KMS-11 (cell line): ENCODE measurements around the gene TIMD4.
"Not testable (repeated sequence)": the region's sequence is repeated elsewhere in the genome, so short reads cannot be mapped to it uniquely, and the experiment has no call there.

Source experiments
- H2AFZ ChIP-seq: fragments of 200-600 bp; sonication (generic); 2 replicates; pipeline ENCODE4 v1.6.1; 2016; ENCODE audit warnings: antibody characterized with exemption, mixed run types, low read depth
- H3K27ac ChIP-seq: fragments of 200-600 bp; sonication (generic); 2 replicates; pipeline ENCODE4 v1.6.1; 2016; ENCODE audit warnings: mild to moderate bottlenecking, mixed run types
- H3K27me3 ChIP-seq: fragments of 200-600 bp; sonication (generic); 2 replicates; pipeline ENCODE4 v1.6.1; 2017; ENCODE audit warnings: mild to moderate bottlenecking, low read depth, mixed run types, moderate library complexity; ENCODE audit not compliant: insufficient read depth
- H3K36me3 ChIP-seq: fragments of 200-600 bp; sonication (generic); 2 replicates; pipeline ENCODE4 v1.6.1; 2017; ENCODE audit warnings: mild to moderate bottlenecking, mixed run types; ENCODE audit not compliant: insufficient read depth
- H3K4me1 ChIP-seq: fragments of 200-600 bp; sonication (generic); 2 replicates; pipeline ENCODE4 v1.6.1; 2016; ENCODE audit warnings: mild to moderate bottlenecking, low read depth, mixed run types; ENCODE audit not compliant: poor library complexity, severe bottlenecking
- H3K4me2 ChIP-seq: fragments of 200-600 bp; sonication (generic); 2 replicates; pipeline ENCODE4 v1.7.0; 2016; ENCODE audit warnings: mild to moderate bottlenecking, mixed run types
- H3K4me3 ChIP-seq: fragments of 200-600 bp; sonication (generic); IDR thresholded peaks from 2 replicates; pipeline ENCODE4 v1.6.1; 2017; ENCODE audit warnings: low read depth, low read length, mixed read lengths; ENCODE audit not compliant: insufficient read depth
- H3K79me2 ChIP-seq: fragments of 200-600 bp; sonication (generic); 2 replicates; pipeline ENCODE4 v1.6.1; 2016; ENCODE audit warnings: low read depth, mixed run types; ENCODE audit not compliant: insufficient read depth
- H3K9ac ChIP-seq: fragments of 200-600 bp; sonication (generic); 2 replicates; pipeline ENCODE4 v1.6.1; 2016; ENCODE audit warnings: mild to moderate bottlenecking, mixed run types
- H4K20me1 ChIP-seq: fragments of 200-600 bp; sonication (generic); 2 replicates; pipeline ENCODE4 v1.6.1; 2016; ENCODE audit warnings: mild to moderate bottlenecking, mixed run types; ENCODE audit not compliant: insufficient read depth
- TF ChIP-seq, protein P1 (sequence below): fragments of 200-600 bp; sonication (generic); conservative IDR thresholded peaks from 2 replicates; pipeline ENCODE4 v1.6.1; 2017; ENCODE audit warnings: low read depth, mild to moderate bottlenecking, antibody characterized with exemption, low read length, moderate library complexity, mixed read lengths

TIMD4 gene

DNA sequence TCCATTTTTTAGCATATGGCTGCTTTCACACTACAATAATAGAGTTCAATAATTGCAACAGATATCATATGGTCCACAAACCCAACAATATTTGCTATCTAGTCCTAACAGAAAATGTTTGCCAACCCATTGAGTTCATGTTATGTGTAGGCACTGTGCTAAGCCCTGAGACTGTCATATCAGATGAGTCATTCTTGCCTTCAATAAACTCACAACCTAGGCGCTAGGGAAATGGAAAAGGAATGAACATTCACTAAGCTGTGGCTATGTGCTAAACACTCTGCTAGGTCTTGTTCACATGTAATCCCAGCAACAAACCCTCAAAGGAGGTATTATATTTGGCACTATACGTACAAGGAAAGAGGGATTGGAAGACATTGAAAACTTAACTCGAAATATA is 8.4 kb upstream of the TIMD4 start:
- H3K4me1 ChIP-seq, result no peaks in the 10 kb centered on the region
- no peak overlapping the region for H3K4me3 ChIP-seq
- H3K27me3 ChIP-seq, result no peaks in the 10 kb centered on the region
- H3K79me2 ChIP-seq, result no peaks in the 10 kb centered on the region
- no peak overlapping the region for H3K9ac ChIP-seq
- no peaks in the 10 kb centered on the region for H4K20me1 ChIP-seq
- H3K4me2 ChIP-seq, result no peak overlapping the region
- no peak overlapping the region for H2AFZ ChIP-seq
- TF ChIP-seq, protein P1, sequence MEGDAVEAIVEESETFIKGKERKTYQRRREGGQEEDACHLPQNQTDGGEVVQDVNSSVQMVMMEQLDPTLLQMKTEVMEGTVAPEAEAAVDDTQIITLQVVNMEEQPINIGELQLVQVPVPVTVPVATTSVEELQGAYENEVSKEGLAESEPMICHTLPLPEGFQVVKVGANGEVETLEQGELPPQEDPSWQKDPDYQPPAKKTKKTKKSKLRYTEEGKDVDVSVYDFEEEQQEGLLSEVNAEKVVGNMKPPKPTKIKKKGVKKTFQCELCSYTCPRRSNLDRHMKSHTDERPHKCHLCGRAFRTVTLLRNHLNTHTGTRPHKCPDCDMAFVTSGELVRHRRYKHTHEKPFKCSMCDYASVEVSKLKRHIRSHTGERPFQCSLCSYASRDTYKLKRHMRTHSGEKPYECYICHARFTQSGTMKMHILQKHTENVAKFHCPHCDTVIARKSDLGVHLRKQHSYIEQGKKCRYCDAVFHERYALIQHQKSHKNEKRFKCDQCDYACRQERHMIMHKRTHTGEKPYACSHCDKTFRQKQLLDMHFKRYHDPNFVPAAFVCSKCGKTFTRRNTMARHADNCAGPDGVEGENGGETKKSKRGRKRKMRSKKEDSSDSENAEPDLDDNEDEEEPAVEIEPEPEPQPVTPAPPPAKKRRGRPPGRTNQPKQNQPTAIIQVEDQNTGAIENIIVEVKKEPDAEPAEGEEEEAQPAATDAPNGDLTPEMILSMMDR, result no peak
- H3K36me3 ChIP-seq, result no peaks in the 10 kb centered on the region
- no peak overlapping the region for H3K27ac ChIP-seq

DNA sequence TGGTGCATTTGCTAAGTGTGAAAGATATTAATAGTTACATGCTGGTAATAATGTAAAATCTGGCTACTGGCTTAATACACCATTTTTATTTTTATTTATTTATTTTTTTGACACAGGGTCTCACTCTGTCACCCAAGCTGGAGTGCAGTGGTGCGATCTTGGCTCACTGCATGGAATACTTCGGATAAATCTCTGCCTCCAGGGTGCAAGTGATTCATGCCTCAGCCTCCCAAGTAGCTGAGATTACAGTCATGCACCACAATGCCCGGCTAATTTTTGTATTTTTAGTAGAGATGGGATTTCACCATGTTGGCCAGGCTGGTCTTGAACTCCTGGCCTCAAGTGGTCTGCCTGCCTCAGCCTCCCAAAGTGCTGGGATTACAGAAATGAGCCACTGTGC is 4.4 kb upstream of the TIMD4 start:
- H3K9ac ChIP-seq, H2AFZ ChIP-seq, H3K4me1 ChIP-seq, H3K27me3 ChIP-seq, H3K27ac ChIP-seq, H3K36me3 ChIP-seq, H4K20me1 ChIP-seq, H3K79me2 ChIP-seq, H3K4me3 ChIP-seq, H3K4me2 ChIP-seq: not testable (repeated sequence)

GRCh38 chr5:156956321-156956720 is 6.7 kb downstream of the TIMD4 start:
- no peak overlapping the region for H3K4me2 ChIP-seq
- H3K4me3 ChIP-seq, result no peak overlapping the region
- no peak overlapping the region for H3K27ac ChIP-seq
- no peaks in the 10 kb centered on the region for H3K27me3 ChIP-seq
- no peaks in the 10 kb centered on the region for H3K36me3 ChIP-seq
- H4K20me1 ChIP-seq, result no peaks in the 10 kb centered on the region
- TF ChIP-seq, protein P1, result no peak
- H3K9ac ChIP-seq, result no peak overlapping the region
- no peaks in the 10 kb centered on the region for H3K79me2 ChIP-seq
- no peak overlapping the region for H2AFZ ChIP-seq
- no peaks in the 10 kb centered on the region for H3K4me1 ChIP-seq

DNA sequence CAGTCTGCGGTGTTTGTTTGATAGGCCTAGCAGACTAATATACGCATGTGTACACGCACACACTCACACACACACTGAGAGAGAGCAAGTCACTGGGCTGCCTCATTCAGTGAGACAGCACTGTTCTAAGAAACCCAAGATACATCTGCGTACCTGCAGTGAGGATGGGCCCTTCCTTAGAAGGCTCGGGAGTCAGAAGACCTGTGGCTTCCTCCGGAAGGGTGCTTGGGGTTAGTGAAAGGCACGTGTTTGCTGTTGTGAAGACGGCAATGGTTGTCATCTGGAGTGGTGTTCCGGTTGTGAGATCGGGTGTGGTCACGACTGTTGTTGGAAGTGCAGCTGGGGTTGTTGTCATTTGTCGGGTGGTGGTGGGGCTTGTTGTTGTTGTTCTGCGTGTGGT is 11.7 kb downstream of the TIMD4 start:
- no peak overlapping the region for H3K27ac ChIP-seq
- no peaks in the 10 kb centered on the region for H4K20me1 ChIP-seq
- no peaks in the 10 kb centered on the region for H3K79me2 ChIP-seq
- H3K27me3 ChIP-seq, result no peaks in the 10 kb centered on the region
- no peak overlapping the region for H3K4me2 ChIP-seq
- TF ChIP-seq, protein P1, result no peak
- no peak overlapping the region for H3K4me3 ChIP-seq
- no peaks in the 10 kb centered on the region for H3K4me1 ChIP-seq
- no peak overlapping the region for H2AFZ ChIP-seq
- H3K9ac ChIP-seq, result no peak overlapping the region
- no peaks in the 10 kb centered on the region for H3K36me3 ChIP-seq

DNA sequence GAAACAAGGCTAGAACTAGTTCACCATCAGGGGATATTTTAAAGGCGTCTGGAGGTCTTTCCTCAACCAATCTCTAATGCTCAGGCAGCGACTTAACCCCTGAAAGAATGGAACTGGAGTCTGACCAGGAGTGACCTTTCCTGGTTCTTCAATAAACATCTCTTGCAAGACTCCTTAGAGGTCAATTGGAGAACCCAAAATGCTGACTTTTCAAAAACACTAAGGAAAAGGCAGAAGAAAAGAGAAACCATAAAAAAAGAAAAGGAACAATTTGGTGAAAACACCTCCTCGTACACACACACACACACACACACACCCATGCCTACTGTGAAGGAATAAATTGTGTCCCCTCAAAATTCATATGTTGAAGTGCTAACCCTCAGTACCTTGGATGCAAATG is 12.3 kb downstream of the TIMD4 start:
- TF ChIP-seq, protein P1, result no peak

More for the DNA sequence above, 12.3 kb downstream of the TIMD4 start:
- Histone ChIP-seq H3K4me3 (no peak overlapping the region), H3K27me3 (no peaks in the 10 kb centered on the region), H3K4me1 (no peaks in the 10 kb centered on the region), H3K36me3 (no peaks in the 10 kb centered on the region), H3K27ac (no peak overlapping the region), H2AFZ (no peak overlapping the region), H4K20me1 (no peaks in the 10 kb centered on the region), H3K9ac (no peak overlapping the region), H3K79me2 (no peaks in the 10 kb centered on the region), H3K4me2 (no peak overlapping the region)
